NCI-H2107 (cell line): Measurements from ENCODE around the gene ACTR8.

Source experiments
- DNase-seq: peaks from one replicate; lab custom pipeline; 2025; lab: John Stamatoyannopoulos, UW

The ACTR8 gene

DNA sequence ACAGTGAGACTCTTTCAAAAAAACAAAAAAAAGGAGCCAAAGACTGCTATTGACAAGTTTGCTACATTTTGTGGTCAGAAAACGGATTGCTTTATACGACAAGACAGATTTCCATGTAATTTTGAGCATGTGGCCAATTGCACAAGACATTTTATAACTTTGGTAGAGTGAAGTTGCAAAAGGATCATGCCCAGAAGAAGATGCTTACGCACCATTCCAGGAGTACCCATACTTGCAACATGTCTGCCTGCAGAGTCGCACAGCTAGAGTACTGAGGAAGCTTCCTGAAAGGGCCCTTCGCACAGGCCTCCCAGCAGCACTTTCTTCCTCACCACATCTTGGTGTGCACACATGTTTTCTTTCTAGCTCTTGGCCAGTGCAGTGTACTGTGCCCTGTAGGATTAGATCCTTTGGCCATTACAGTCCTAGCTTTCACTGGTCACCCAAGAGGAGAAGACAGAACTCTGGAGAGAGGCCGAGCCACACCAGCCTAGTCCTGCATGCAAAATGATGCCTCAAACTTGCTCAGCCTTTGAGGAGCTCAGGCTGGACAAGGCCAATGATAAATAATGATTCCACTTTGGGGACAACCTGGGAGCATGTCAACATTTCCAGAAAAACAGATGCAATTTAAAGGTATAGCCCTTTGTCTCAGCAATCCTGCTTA lies 47.4 kb downstream of the ACTR8 start:
- DNase-seq = no peak

GRCh38 chr3:53833700-53834099 lies 48.3 kb downstream of the ACTR8 start:
- DNase-seq = no peak

- no peak for DNase-seq
Measured at GRCh38 chr3:53833053-53833645, 48.8 kb downstream of the ACTR8 start.

GRCh38 chr3:53830944-53831343 lies 51.0 kb downstream of the ACTR8 start:
- DNase-seq = no peak

- DNase-seq = no peak
Measured at GRCh38 chr3:53829605-53830004, 52.3 kb downstream of the ACTR8 start.

- no peak for DNase-seq
Measured at GRCh38 chr3:53828581-53828980, 53.4 kb downstream of the ACTR8 start.

DNA sequence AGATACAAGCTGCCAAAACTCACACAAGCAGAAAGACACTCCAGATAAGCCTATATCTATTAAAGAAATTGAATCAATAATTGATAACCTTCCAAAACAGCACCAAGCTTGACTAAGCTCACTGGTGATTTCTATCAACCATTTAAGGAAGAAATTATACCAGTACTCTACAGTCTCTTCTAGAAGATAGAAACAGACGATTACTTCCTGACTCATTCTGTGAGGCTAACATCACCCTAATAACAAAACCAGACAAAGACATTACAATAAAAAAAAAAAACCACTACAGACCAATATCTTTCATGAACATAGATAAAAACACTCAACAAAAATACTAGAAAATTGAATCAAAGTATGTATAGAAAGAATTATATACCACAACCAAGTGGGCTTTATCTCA lies 55.9 kb downstream of the ACTR8 start:
- no peak for DNase-seq

GRCh38 chr3:53824795-53825194 lies 57.2 kb downstream of the ACTR8 start:
- DNase-seq = no peak

DNA sequence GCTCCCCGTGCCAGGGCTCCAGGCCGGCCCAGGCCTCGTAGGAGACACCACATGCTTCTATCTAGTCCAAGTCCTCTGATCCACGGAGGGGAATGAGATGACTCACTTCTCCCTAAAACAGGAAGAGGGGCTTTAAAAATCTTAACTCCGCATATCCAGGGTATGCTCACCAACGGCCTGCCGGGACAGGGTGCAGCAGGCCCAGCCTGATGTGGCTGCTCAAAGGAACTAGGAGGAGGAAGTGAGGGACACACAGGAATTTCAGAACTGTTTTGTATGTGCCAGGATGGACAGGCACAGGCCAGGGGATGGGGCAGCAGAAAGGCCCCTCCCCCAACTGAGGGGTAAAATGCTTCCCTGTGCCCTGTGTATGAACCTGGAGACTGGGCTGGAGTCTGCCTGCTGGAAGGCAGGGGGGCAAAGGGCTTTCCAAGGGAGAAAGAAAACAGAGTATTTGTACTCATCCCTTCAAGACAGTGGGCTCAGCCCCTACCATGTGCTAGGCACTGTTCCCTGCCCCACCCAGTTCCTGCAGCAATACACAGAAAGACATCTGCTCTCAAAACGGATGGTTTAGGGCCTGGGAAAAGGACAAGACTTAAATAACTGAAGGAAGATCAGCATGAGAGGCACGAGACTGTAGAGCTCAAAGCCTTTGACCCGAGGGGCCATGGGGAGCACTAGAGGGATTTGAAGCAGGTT lies 57.8 kb downstream of the ACTR8 start:
- no peak for DNase-seq

GRCh38 chr3:53823026-53823955 lies 58.7 kb downstream of the ACTR8 start:
- no peak for DNase-seq

DNA sequence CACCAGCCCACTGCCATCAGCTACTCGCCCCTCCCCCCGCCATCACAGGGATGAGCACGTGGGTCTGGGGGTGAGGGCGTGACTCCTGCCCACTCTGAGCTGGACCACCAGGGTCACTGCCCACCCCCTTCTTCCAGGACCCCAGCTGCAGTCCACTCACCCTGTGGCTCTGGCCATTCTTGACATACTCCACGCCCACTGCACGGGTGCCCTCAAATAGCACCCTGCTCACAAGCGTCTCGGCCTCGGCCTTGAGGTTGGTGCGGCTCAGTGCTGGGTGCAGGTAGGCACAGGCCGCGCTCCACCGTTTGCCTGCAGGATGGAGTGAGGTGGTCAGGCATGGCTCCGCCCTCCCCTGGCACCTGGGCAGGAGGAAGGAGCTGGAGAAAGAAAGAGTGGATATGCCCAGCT lies 59.6 kb downstream of the ACTR8 start:
- DNase-seq = no peak

DNA sequence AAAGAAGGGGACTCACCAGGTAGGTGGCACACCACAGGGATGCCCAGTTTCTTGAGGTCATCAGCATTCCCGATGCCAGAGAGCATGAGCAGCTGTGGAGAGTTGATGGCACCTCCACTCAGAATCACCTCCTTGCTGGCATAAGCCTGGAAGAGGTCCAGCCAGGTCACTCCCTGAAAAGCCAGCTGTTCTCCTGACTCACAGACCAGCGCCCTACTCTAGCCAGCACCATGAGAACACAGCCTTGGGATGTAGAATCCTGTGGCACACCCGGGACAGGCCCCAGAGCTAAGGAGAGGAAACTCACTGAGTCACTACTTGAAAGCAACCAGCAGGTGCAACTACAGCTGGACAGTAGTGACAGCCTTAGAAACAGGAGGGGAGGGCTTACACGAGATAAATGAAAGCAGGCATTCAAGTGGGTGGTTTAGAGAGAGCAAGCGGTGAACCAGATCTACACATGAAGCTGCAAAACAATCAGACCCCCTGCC lies 60.3 kb downstream of the ACTR8 start:
- no peak for DNase-seq

GRCh38 chr3:53820756-53821580 lies 61.0 kb downstream of the ACTR8 start:
- no peak for DNase-seq

DNA sequence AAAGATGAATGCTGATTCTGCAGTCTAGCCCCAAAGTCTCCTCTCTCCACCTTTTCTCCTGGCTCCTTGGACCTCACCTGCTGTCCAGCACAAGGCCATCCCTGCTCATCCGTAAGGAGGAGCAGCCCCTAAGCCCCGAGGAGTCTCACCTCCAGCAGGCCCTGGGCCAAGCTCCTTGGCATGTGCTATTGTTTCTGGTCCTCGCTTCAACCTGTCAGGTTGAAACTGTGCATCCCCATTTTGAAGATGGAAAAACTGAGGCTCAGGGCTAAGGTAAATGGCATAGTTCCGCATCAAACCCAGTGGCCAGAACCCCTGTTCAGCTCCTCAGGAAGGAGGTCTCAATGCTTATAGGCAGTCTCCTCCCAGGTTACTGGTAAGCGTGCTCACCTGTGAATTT lies 61.9 kb downstream of the ACTR8 start:
- DNase-seq = no peak

DNA sequence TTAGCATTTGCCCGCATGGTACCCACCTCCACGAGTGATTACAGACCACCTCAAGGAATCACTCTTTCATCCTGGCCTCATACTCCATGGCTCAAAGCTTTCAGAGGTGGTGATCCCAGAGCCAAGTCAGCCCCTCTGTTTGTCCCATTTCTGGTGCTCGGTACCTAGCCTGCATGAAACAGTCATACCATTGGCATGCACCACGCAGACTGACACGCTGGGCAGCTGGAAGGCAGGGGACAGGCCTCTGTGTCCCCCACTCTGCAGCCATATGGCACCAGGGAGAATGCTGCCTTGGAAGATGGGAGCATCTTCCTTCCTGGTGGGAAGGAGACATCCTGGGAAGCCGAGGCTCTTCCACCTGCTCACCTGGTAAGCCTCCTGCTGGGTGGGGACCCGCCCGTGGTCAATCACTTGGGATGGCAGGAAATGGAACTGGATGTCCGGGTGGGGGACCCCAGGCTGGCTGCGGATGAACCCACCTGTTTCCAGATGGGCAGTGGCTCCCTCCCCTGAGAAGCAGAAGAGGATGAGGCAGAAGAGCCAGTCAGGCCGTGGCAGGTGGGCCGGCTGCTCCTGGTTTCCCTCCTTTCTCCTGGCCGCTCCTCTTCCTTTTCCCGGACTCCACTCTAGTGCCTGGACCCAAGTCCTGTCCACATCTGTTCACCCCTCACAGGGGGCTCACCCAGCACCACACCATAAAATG lies 62.6 kb downstream of the ACTR8 start:
- no peak for DNase-seq

- no peak for DNase-seq
Measured at GRCh38 chr3:53818221-53819162, 63.5 kb downstream of the ACTR8 start.

GRCh38 chr3:53817809-53818208 lies 64.1 kb downstream of the ACTR8 start:
- no peak for DNase-seq

DNA sequence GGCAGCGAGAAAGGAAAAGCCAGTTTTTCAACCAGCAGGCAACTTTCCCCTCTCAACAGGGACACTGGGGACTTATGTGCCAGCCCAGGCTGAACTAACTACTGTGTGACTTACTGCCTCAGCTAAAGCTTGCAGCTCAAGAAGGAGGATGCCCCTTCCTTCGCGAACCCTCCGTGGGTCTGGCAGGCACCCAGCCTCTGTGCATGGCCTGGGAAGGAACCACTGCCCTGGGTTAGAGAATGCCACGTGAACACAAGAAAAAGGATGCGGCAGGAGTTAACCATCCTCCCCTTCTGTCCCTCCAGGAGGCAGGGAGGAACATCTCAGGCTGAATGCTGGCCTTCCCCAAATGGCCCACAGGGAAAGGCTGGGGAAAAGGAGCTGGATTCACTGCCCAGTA lies 64.7 kb downstream of the ACTR8 start:
- DNase-seq = no peak
